Keratinocyte (primary cell): ENCODE measurements around the gene GFRA4. TPM values are rescaled to one million over a fixed set of nuclear protein-coding genes. Genes with fewer than 3 reads are reported as not detected.

Experiments used
- DNase-seq: peaks from one replicate; pipeline ENCODE4 v3.0.0-alpha.2; 2011; ENCODE audit warnings: low read depth, missing footprints, low spot score
- FAIRE-seq: peaks from 2 replicates; lab custom pipeline; 2011; peaks lifted over from hg19 to GRCh38; lab: Jason Lieb, UNC
- H2AFZ ChIP-seq: 2 replicates; pipeline ENCODE4 v1.6.0; 2012; ENCODE audit warnings: low read length, control low read depth, inconsistent platforms; ENCODE audit not compliant: control insufficient read depth
- H3K27ac ChIP-seq: 2 replicates; pipeline ENCODE4 v1.5.1; 2011; ENCODE audit warnings: low read length; ENCODE audit not compliant: control insufficient read depth, insufficient read depth
- H3K27me3 ChIP-seq: 3 replicates; pipeline ENCODE4 v1.6.0; 2011; ENCODE audit warnings: low read length; ENCODE audit not compliant: control insufficient read depth, insufficient read depth; ENCODE audit errors: extremely low read depth
- H3K36me3 ChIP-seq, 2 experiments: 2 replicates in 1 of 2; 3 replicates in 1 of 2; pipeline ENCODE4 v1.5.1; 2011; ENCODE audit warnings: low read length in 2 of 2, mild to moderate bottlenecking in 1 of 2; ENCODE audit not compliant: control insufficient read depth in 2 of 2, insufficient read depth in 2 of 2; ENCODE audit errors: extremely low read depth in 1 of 2
- H3K4me1 ChIP-seq: 3 replicates; pipeline ENCODE4 v1.5.1; 2011; ENCODE audit warnings: low read length; ENCODE audit not compliant: control insufficient read depth, insufficient read depth; ENCODE audit errors: extremely low read depth
- H3K4me2 ChIP-seq: 3 replicates; pipeline ENCODE4 v1.6.0; 2011; ENCODE audit warnings: low read depth, low read length; ENCODE audit not compliant: control insufficient read depth, insufficient read depth; ENCODE audit errors: extremely low read depth
- H3K4me3 ChIP-seq, 3 experiments: fragments of 200-600 bp in 1 of 3; sonication (generic) in 1 of 3; 2 replicates in 2 of 3; 3 replicates in 1 of 3; pipeline ENCODE4 v1.5.1; 2011 to 2016; ENCODE audit warnings: low read length in 3 of 3, mild to moderate bottlenecking in 3 of 3, control low read depth in 2 of 3, inconsistent platforms in 1 of 3, low read depth in 1 of 3, mixed read lengths in 1 of 3, mixed run types in 1 of 3, moderate library complexity in 1 of 3; ENCODE audit not compliant: control insufficient read depth in 2 of 3, insufficient read depth in 2 of 3; ENCODE audit errors: extremely low read depth in 1 of 3
- H3K79me2 ChIP-seq: 2 replicates; pipeline ENCODE4 v1.6.0; 2012; ENCODE audit warnings: low read length; ENCODE audit not compliant: control insufficient read depth, insufficient read depth
- H3K9ac ChIP-seq: 3 replicates; pipeline ENCODE4 v1.6.0; 2011; ENCODE audit warnings: low read length; ENCODE audit not compliant: control insufficient read depth, insufficient read depth; ENCODE audit errors: extremely low read depth
- H3K9me1 ChIP-seq: 3 replicates; pipeline ENCODE4 v1.6.0; 2011; ENCODE audit warnings: low read length; ENCODE audit not compliant: control insufficient read depth, insufficient read depth; ENCODE audit errors: extremely low read depth
- H3K9me3 ChIP-seq: 2 replicates; pipeline ENCODE4 v1.5.1; 2012; ENCODE audit warnings: low read depth, low read length; ENCODE audit not compliant: control insufficient read depth
- H4K20me1 ChIP-seq: 3 replicates; pipeline ENCODE4 v1.6.0; 2011; ENCODE audit warnings: low read length; ENCODE audit not compliant: control insufficient read depth, insufficient read depth; ENCODE audit errors: extremely low read depth
- CTCF ChIP-seq, 3 experiments: IDR thresholded peaks in 1 of 3; conservative IDR thresholded peaks in 1 of 3; optimal IDR thresholded peaks in 1 of 3; 2 replicates in 2 of 3; 3 replicates in 1 of 3; pipeline versions ENCODE3 to v1.5.1; 2011; ENCODE audit warnings: low read length in 3 of 3, mild to moderate bottlenecking in 3 of 3, moderate library complexity in 2 of 3, control low read depth in 1 of 3, inconsistent platforms in 1 of 3; ENCODE audit not compliant: insufficient read depth in 2 of 3; ENCODE audit errors: extremely low read depth in 1 of 3
- EZH2 ChIP-seq: IDR thresholded peaks from one replicate; pipeline ENCODE4 v1.6.1; 2012; ENCODE audit warnings: inconsistent platforms, mild to moderate bottlenecking, low read length, moderate library complexity
- dilution Hi-C: fragments of 300-500 bp; cut with MboI; formaldehyde crosslinking; loops from one replicate; pipeline ENCODE4 v1.7.0; 2020; ENCODE audit warnings: low sequenced_read_pairs; ENCODE audit not compliant: extremely low pct_ligation_motif_present
- polyA plus RNA-seq, 5 experiments: library from polyadenylated mRNA; depleted of rRNA in 3 of 5; stranded (reverse) in 3 of 5; stranded (forward) in 1 of 5; unstranded in 1 of 5; fragments of >200 nt; gene quantifications; 1 replicate in 1 of 5; 2 replicates in 3 of 5; 3 replicates in 1 of 5; pipeline versions ENCODE4 v1.2.1 to v1.2.3, GENCODE V29; 2011 to 2012; ENCODE audit warnings: missing spikeins in 2 of 5, low read depth in 1 of 5, low replicate concordance in 1 of 5

The GFRA4 gene
- polyA plus RNA-seq, 1 donor (not counting 4 experiments of a cell fraction or from before 2014, with no cell fraction given), result not detected

DNA sequence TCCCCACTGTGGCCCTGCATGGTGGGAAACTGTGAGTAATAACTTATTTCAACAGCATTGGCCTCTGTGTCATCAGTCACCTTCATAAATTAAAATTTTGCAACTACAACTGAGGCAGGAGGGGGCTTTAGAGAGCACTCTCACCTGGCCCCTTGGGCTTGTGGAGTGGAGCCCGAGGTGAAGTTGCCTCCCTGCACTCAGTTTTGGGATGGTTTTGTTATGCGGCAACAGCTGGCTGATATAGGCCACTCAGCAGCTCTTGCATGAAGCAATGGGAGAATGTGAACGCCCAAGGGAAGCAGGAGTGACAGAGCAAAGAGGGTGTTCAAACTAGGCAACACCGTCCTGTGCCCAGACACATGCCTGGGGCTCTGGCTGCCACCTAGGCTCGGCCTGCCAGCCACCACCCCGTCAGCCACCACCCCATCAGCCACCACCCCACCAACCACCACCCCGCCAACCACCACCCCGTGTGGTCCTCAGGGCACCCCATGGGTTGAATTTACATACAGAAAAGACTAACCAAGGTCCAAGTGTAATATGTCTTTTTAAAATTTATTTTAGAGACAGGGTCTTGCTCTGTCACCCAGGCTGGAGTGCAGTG, 4.3 kb upstream of the GFRA4 start:
- H4K20me1 ChIP-seq, result no peaks in the 10 kb centered on the region
- no peak for FAIRE-seq
- DNase-seq, result no peak
- TF ChIP-seq EZH2, result no peak
- no peak for TF ChIP-seq CTCF (optimal IDR thresholded peaks at IDR 0.05 in 1 of 3, IDR thresholded peaks at IDR 0.05 in 1 of 3, conservative IDR thresholded peaks at IDR 0.05 in 1 of 3; ENCODE audit: extremely low read depth in 1 of 3, insufficient read depth in 2 of 3, low read length in 3 of 3)
- H3K4me2 ChIP-seq, result no peak overlapping the region
- H3K27me3 ChIP-seq, result peaks cover 47% of the 10 kb centered on the region
- no peak overlapping the region for H3K4me3 ChIP-seq
- H3K9ac ChIP-seq, result no peak overlapping the region
- H3K4me1 ChIP-seq, result no peaks in the 10 kb centered on the region
- H3K27ac ChIP-seq, result no peak overlapping the region
- H3K9me1 ChIP-seq, result no peaks in the 10 kb centered on the region
- H3K79me2 ChIP-seq, result no peaks in the 10 kb centered on the region
- H3K36me3 ChIP-seq, result no peaks in the 10 kb centered on the region
- H2AFZ ChIP-seq, result no peak overlapping the region
- no peaks in the 10 kb centered on the region for H3K9me3 ChIP-seq
- dilution Hi-C loops, result no loop called here

DNA sequence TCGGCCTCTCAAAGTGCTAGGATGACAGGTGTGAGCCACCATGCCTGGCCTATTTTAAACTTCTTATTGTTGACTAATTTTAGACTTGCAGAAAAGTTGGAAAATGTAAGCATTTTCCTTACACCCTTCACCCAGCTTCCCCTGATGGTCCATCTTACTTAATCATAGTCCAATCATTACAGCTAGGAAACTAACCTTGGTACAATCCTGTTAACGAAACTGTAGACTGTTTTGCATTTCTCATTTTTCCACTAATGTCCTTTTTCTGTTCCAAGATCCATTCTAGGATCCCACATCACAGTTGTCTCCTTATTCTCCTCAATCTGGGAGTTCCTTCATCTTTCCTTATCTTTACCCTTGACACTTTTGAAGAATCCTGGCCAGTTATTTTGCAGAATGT, 659 bp upstream of the GFRA4 start:
- no peak for DNase-seq
- H2AFZ ChIP-seq, result no peak overlapping the region
- H3K36me3 ChIP-seq, result no peaks in the 10 kb centered on the region
- dilution Hi-C loops, result no loop called here
- no peaks in the 10 kb centered on the region for H3K9me3 ChIP-seq
- H4K20me1 ChIP-seq, result no peaks in the 10 kb centered on the region
- H3K9ac ChIP-seq, result no peak overlapping the region
- FAIRE-seq, result no peak
- H3K27me3 ChIP-seq, result peaks cover 52% of the 10 kb centered on the region
- no peak overlapping the region for H3K4me3 ChIP-seq
- H3K4me2 ChIP-seq, result no peak overlapping the region
- no peaks in the 10 kb centered on the region for H3K4me1 ChIP-seq
- no peak overlapping the region for H3K27ac ChIP-seq
- no peaks in the 10 kb centered on the region for H3K9me1 ChIP-seq
- H3K79me2 ChIP-seq, result no peaks in the 10 kb centered on the region
- TF ChIP-seq EZH2, result no peak
- TF ChIP-seq CTCF (optimal IDR thresholded peaks at IDR 0.05 in 1 of 3, IDR thresholded peaks at IDR 0.05 in 1 of 3, conservative IDR thresholded peaks at IDR 0.05 in 1 of 3; ENCODE audit: extremely low read depth in 1 of 3, insufficient read depth in 2 of 3, low read length in 3 of 3), result no peak
